Caki2 (cell line): ENCODE results near the gene TRAT1. TPM values are rescaled to one million over a fixed set of nuclear protein-coding genes. Genes with fewer than 3 reads are reported as not detected.

Experiments
- total RNA-seq: library from RNA; depleted of rRNA; stranded (reverse); fragments of >200 nt; shearing (Covaris generic); gene quantifications from 2 replicates; pipeline ENCODE4 v1.2.3, GENCODE V29; 2014; ENCODE audit warnings: low replicate concordance; rRNA removed

Gene TRAT1
- total RNA-seq, 1 experiment from 2014 or later: not detected

Other genes with a start within 250 kb of the TRAT1 start
- gene CIP2A, start 233.3 kb upstream of the TRAT1 start, total RNA-seq: 13.2 and 16.7 TPM in 2 replicates
- gene DZIP3, start 233.1 kb upstream of the TRAT1 start, total RNA-seq: 3.0 and 6.0 TPM in 2 replicates
- not detected in 2 replicates for gene RETNLB, start 65.4 kb upstream of the TRAT1 start, total RNA-seq
- gene GUCA1C, start 131.1 kb downstream of the TRAT1 start, total RNA-seq: not detected in 2 replicates